ENCODE data around the gene FAXDC2. TPM values are rescaled to one million over a fixed set of nuclear protein-coding genes. Genes with fewer than 3 reads are reported as not detected.

Gene FAXDC2
- total and polyA plus RNA-seq, 2 donors (not counting 1 experiment from before 2014, with no cell fraction given), result 11.9 to 20.6 TPM

DNA sequence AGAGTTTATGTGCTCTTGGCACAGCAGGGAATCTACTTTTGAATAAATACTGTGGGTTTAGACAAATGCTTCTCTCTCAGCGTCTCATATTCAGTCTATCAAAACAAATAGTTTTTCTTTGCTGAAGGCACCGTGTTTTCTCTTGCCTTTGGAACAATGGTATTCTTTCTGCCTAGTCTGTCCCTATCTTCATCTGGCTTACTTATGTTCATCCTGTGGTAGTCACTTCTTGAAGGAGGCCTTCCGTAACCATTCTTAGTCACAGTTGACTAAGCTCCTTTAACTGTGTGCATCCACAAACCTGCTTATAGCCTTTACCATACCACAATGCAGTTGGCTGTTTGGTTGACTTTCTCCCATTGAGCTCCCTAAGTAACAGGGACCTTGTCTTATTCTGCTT lies 49.3 kb downstream of the FAXDC2 start:
- Histone ChIP-seq H3K36me3 (ENCODE audit: control insufficient read depth, insufficient read depth, low read length) (peaks cover 31% of the 10 kb centered on the region), H3K4me2 (ENCODE audit: extremely low read depth, insufficient read depth, low read length) (no peak overlapping the region), H3K27ac (ENCODE audit: insufficient read depth, low read length) (no peak overlapping the region), H3K4me1 (ENCODE audit: control insufficient read depth, extremely low read depth, insufficient read depth, low read length) (no peaks in the 10 kb centered on the region), H3K4me3 (replicated peaks in 1 of 4; ENCODE audit: control extremely low read depth in 1 of 4, insufficient read depth in 1 of 4, low read depth in 3 of 4, low read length in 4 of 4) (no peak overlapping the region), H3K9me3 (ENCODE audit: control insufficient read depth, insufficient read depth, low read depth, low read length) (no peaks in the 10 kb centered on the region), H4K20me1 (ENCODE audit: control insufficient read depth, extremely low read depth, insufficient read depth, low read length) (no peaks in the 10 kb centered on the region), H3K9ac (ENCODE audit: insufficient read depth, low read length) (no peak overlapping the region), H2AFZ (ENCODE audit: low read length) (no peak overlapping the region), H3K79me2 (ENCODE audit: control insufficient read depth, insufficient read depth, low read length) (peaks cover 7% of the 10 kb centered on the region), H3K27me3 (ENCODE audit: control insufficient read depth, insufficient read depth, low read length) (no peaks in the 10 kb centered on the region)
- no peak for TF ChIP-seq EZH2 (IDR thresholded peaks at IDR 0.05; ENCODE audit: low read length, missing control alignments)
- TF ChIP-seq, protein P1, sequence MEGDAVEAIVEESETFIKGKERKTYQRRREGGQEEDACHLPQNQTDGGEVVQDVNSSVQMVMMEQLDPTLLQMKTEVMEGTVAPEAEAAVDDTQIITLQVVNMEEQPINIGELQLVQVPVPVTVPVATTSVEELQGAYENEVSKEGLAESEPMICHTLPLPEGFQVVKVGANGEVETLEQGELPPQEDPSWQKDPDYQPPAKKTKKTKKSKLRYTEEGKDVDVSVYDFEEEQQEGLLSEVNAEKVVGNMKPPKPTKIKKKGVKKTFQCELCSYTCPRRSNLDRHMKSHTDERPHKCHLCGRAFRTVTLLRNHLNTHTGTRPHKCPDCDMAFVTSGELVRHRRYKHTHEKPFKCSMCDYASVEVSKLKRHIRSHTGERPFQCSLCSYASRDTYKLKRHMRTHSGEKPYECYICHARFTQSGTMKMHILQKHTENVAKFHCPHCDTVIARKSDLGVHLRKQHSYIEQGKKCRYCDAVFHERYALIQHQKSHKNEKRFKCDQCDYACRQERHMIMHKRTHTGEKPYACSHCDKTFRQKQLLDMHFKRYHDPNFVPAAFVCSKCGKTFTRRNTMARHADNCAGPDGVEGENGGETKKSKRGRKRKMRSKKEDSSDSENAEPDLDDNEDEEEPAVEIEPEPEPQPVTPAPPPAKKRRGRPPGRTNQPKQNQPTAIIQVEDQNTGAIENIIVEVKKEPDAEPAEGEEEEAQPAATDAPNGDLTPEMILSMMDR (conservative IDR thresholded peaks at IDR 0.05 in 1 of 2, IDR thresholded peaks at IDR 0.05 in 1 of 2; ENCODE audit: low read depth in 1 of 2, low read length in 2 of 2), result no peak
- DNase-seq (ENCODE audit: low read depth in 2 of 2), result peak in 1 of 2 donors; percentile 63

DNA sequence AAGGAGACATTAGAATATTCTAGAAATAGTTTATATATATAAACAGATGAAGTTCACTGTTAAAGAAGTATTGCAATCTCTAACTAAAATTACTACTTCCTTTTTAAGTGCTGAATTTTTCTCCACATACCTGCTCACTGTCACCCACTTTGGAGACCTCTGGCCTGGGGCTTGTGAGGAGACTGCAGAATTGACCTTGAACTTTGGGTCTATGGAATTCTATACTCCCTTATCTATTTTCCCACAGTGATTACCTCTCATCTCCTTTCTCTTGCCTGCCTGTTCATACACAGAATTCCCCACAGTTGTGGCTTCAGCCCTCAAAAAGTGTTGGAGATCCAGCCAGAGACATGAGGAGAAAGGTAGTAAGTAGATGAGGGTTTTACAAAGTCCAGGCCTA lies 49.8 kb downstream of the FAXDC2 start:
- TF ChIP-seq, protein P1 (conservative IDR thresholded peaks at IDR 0.05 in 1 of 2, IDR thresholded peaks at IDR 0.05 in 1 of 2; ENCODE audit: low read depth in 1 of 2, low read length in 2 of 2), result no peak
- TF ChIP-seq EZH2 (IDR thresholded peaks at IDR 0.05; ENCODE audit: low read length, missing control alignments), result no peak
- peaks cover 7% of the 10 kb centered on the region for H3K79me2 ChIP-seq (ENCODE audit: control insufficient read depth, insufficient read depth, low read length)
- H2AFZ ChIP-seq (ENCODE audit: low read length), result no peak overlapping the region
- no peak overlapping the region for H3K9ac ChIP-seq (ENCODE audit: insufficient read depth, low read length)
- H3K4me2 ChIP-seq (ENCODE audit: extremely low read depth, insufficient read depth, low read length), result no peak overlapping the region
- H3K4me3 ChIP-seq (replicated peaks in 1 of 4; ENCODE audit: control extremely low read depth in 1 of 4, insufficient read depth in 1 of 4, low read depth in 3 of 4, low read length in 4 of 4), result no peak overlapping the region
- H3K4me1 ChIP-seq (ENCODE audit: control insufficient read depth, extremely low read depth, insufficient read depth, low read length), result no peaks in the 10 kb centered on the region
- H3K9me3 ChIP-seq (ENCODE audit: control insufficient read depth, insufficient read depth, low read depth, low read length), result no peaks in the 10 kb centered on the region
- H4K20me1 ChIP-seq (ENCODE audit: control insufficient read depth, extremely low read depth, insufficient read depth, low read length), result no peaks in the 10 kb centered on the region
- H3K27ac ChIP-seq (ENCODE audit: insufficient read depth, low read length), result no peak overlapping the region
- no peaks in the 10 kb centered on the region for H3K27me3 ChIP-seq (ENCODE audit: control insufficient read depth, insufficient read depth, low read length)
- DNase-seq (ENCODE audit: low read depth in 2 of 2), result no peak
- peaks cover 27% of the 10 kb centered on the region for H3K36me3 ChIP-seq (ENCODE audit: control insufficient read depth, insufficient read depth, low read length)

DNA sequence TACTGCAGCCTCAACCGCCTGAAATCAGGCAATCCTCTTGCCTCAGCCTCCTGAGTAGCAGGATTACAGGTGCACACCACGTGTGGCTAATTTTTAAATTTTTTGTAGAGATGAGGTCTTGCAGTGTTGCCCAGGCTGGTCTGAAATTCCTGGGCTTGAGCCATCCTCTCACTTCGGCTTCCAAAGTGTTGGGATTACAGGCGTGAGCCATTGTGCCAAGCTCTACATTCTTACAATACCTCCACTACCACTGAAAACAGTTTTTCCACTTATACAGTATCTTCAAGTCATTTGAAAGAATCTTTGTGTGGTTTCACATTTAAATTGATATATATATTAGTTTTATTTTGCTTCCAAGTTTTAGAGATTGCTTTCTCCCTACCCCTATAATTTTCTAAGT lies 52.6 kb downstream of the FAXDC2 start:
- peak in 1 of 2 donors; percentile 65 for DNase-seq (ENCODE audit: low read depth in 2 of 2)

More for the DNA sequence above, 52.6 kb downstream of the FAXDC2 start:
- TF ChIP-seq, protein P1 (conservative IDR thresholded peaks at IDR 0.05 in 1 of 2, IDR thresholded peaks at IDR 0.05 in 1 of 2; ENCODE audit: low read depth in 1 of 2, low read length in 2 of 2), result no peak
- TF ChIP-seq EZH2 (IDR thresholded peaks at IDR 0.05; ENCODE audit: low read length, missing control alignments), result no peak
- Histone ChIP-seq H3K4me2 (ENCODE audit: extremely low read depth, insufficient read depth, low read length) (no peak overlapping the region), H3K36me3 (ENCODE audit: control insufficient read depth, insufficient read depth, low read length) (peaks cover 19% of the 10 kb centered on the region), H3K27me3 (ENCODE audit: control insufficient read depth, insufficient read depth, low read length) (no peaks in the 10 kb centered on the region), H3K4me1 (ENCODE audit: control insufficient read depth, extremely low read depth, insufficient read depth, low read length) (peaks cover 6% of the 10 kb centered on the region), H3K9me3 (ENCODE audit: control insufficient read depth, insufficient read depth, low read depth, low read length) (no peaks in the 10 kb centered on the region), H3K4me3 (replicated peaks in 1 of 4; ENCODE audit: control extremely low read depth in 1 of 4, insufficient read depth in 1 of 4, low read depth in 3 of 4, low read length in 4 of 4) (no peak overlapping the region), H4K20me1 (ENCODE audit: control insufficient read depth, extremely low read depth, insufficient read depth, low read length) (no peaks in the 10 kb centered on the region), H2AFZ (ENCODE audit: low read length) (no peak overlapping the region), H3K27ac (ENCODE audit: insufficient read depth, low read length) (no peak overlapping the region), H3K9ac (ENCODE audit: insufficient read depth, low read length) (no peak overlapping the region), H3K79me2 (ENCODE audit: control insufficient read depth, insufficient read depth, low read length) (peaks cover 7% of the 10 kb centered on the region)

Data from fibroblast of lung (primary cell).